Measurements from ENCODE around the gene DNAAF3. TPM values are rescaled to one million over a fixed set of nuclear protein-coding genes. Genes with fewer than 3 reads are reported as not detected.

Gene DNAAF3
- total RNA-seq, 4 donors from 2014 or later: 0.48 to 10.6 (median 3.1) TPM

GRCh38 chr19:55171440-55171839, 5.0 kb upstream of the DNAAF3 start:
- no peak for DNase-seq (ENCODE audit: low spot score in 2 of 2)
- no peaks in the 10 kb centered on the region for H3K36me3 ChIP-seq
- TF ChIP-seq EP300 (IDR thresholded peaks at IDR 0.05) (no peak), POLR2A (IDR thresholded peaks at IDR 0.05) (no peak), POLR2AphosphoS5 (IDR thresholded peaks at IDR 0.05) (no peak)
- TF ChIP-seq, protein P1, sequence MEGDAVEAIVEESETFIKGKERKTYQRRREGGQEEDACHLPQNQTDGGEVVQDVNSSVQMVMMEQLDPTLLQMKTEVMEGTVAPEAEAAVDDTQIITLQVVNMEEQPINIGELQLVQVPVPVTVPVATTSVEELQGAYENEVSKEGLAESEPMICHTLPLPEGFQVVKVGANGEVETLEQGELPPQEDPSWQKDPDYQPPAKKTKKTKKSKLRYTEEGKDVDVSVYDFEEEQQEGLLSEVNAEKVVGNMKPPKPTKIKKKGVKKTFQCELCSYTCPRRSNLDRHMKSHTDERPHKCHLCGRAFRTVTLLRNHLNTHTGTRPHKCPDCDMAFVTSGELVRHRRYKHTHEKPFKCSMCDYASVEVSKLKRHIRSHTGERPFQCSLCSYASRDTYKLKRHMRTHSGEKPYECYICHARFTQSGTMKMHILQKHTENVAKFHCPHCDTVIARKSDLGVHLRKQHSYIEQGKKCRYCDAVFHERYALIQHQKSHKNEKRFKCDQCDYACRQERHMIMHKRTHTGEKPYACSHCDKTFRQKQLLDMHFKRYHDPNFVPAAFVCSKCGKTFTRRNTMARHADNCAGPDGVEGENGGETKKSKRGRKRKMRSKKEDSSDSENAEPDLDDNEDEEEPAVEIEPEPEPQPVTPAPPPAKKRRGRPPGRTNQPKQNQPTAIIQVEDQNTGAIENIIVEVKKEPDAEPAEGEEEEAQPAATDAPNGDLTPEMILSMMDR (IDR thresholded peaks at IDR 0.05): no peak
- WGBS: 80% methylated on average over 5 of the region's 5 CpGs
- no peak overlapping the region for H3K27ac ChIP-seq
- peaks cover 23% of the 10 kb centered on the region for H3K4me1 ChIP-seq
- H3K27me3 ChIP-seq: peaks cover 96% of the 10 kb centered on the region
- H3K4me3 ChIP-seq: no peak overlapping the region
- no peaks in the 10 kb centered on the region for H3K9me3 ChIP-seq

GRCh38 chr19:55169136-55169535, 2.7 kb upstream of the DNAAF3 start:
- H3K27ac ChIP-seq: no peak overlapping the region
- H3K4me3 ChIP-seq: no peak overlapping the region
- H3K9me3 ChIP-seq: no peaks in the 10 kb centered on the region
- WGBS: 73% methylated on average over 4 of the region's 4 CpGs
- no peaks in the 10 kb centered on the region for H3K36me3 ChIP-seq
- TF ChIP-seq POLR2AphosphoS5 (IDR thresholded peaks at IDR 0.05) (no peak), EP300 (IDR thresholded peaks at IDR 0.05) (no peak), POLR2A (IDR thresholded peaks at IDR 0.05) (no peak)
- TF ChIP-seq, protein P1 (IDR thresholded peaks at IDR 0.05): no peak
- peaks cover 28% of the 10 kb centered on the region for H3K4me1 ChIP-seq
- no peak for DNase-seq (ENCODE audit: low spot score in 2 of 2)
- H3K27me3 ChIP-seq: peaks cover 90% of the 10 kb centered on the region

DNA sequence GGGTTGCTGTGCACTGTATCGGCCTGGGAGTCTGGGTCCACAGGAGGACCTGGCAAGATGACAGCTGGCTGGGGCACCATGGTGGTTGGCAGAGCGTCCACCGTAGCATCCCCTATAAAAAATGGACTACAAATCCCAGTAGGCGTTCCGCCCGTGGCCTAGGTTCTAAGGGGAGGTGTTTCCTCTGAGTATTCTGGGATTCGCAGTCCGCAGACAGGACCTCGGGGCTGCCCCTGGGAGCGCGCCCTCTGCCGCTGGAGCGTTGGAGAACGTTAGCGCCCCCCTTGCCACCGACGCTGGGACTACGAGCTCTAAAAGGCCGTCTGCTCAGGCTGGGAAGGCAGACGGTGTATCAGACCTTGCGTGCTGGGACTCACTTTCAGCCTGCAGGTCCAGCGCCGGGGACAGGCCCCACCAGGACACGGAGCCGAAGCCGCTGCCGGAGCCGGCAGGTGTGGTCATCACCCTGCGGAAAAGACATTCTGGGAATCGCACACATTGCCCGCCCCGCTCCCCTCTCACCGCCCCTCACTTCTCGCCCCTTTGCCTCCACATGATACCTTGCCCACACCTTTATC, 372 bp downstream of the DNAAF3 start:
- no peak for DNase-seq (ENCODE audit: low spot score in 2 of 2)
- TF ChIP-seq, protein P1 (IDR thresholded peaks at IDR 0.05): no peak
- TF ChIP-seq POLR2AphosphoS5 (IDR thresholded peaks at IDR 0.05) (no peak), POLR2A (IDR thresholded peaks at IDR 0.05) (no peak), EP300 (IDR thresholded peaks at IDR 0.05) (no peak)
- no peak overlapping the region for H3K27ac ChIP-seq
- H3K36me3 ChIP-seq: no peaks in the 10 kb centered on the region
- no peaks in the 10 kb centered on the region for H3K9me3 ChIP-seq
- peaks cover 14% of the 10 kb centered on the region for H3K4me1 ChIP-seq
- peak overlapping the region; percentile 53 for H3K4me3 ChIP-seq
- peaks cover 81% of the 10 kb centered on the region for H3K27me3 ChIP-seq
- 2% methylated on average over 7 of the region's 34 CpGs for WGBS

DNA sequence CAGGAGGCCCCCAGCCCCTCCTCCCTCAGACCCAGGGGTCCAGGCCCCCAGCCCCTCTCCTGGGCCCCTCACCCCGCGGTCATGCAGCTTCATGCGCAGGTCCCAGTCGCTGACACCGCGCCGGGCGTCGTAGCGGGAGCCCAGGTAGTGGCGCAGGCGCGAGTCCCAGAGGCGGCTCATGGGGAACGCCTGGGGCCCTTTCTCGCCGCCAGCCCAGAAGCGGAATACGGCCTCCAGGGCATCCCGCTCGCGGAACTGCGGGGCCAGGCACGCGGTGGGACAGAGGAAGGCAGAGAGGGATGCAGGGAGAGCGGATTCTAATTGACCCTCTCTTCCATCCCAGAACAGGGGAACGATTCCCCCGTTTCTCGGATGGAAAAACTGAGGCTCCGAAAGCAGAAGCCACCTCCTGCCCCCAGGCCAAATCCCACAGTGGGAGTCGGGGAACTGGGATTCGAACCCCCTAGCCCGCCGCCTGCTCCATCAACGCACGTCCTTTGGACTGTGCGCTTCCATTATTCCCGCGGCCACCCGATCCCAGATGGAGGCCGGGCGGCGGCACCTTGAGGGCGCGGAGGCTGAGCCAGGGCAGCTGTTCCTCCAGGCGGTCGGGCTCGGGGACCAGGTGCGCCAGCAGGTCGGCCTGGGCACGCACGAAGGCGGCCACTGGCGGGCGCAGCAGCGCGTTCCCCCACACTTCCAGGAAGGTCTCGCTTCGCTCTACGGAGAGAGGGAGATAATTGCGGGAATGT, 4.7 kb downstream of the DNAAF3 start:
- no peak for DNase-seq (ENCODE audit: low spot score in 2 of 2)
- H3K27ac ChIP-seq: no peak overlapping the region
- H3K36me3 ChIP-seq: no peaks in the 10 kb centered on the region
- WGBS: 40% methylated on average over 13 of the region's 61 CpGs
- H3K4me1 ChIP-seq: peaks cover 31% of the 10 kb centered on the region
- TF ChIP-seq POLR2A (IDR thresholded peaks at IDR 0.05) (no peak), EP300 (IDR thresholded peaks at IDR 0.05) (no peak), POLR2AphosphoS5 (IDR thresholded peaks at IDR 0.05) (no peak)
- TF ChIP-seq, protein P1 (IDR thresholded peaks at IDR 0.05): no peak
- H3K4me3 ChIP-seq: no peak overlapping the region
- no peaks in the 10 kb centered on the region for H3K9me3 ChIP-seq
- peaks cover 70% of the 10 kb centered on the region for H3K27me3 ChIP-seq

GRCh38 chr19:55160986-55161365, 5.4 kb downstream of the DNAAF3 start:
- H3K27me3 ChIP-seq: peaks cover 70% of the 10 kb centered on the region
- no peak overlapping the region for H3K27ac ChIP-seq
- no peak overlapping the region for H3K4me3 ChIP-seq
- no peaks in the 10 kb centered on the region for H3K9me3 ChIP-seq
- no peaks in the 10 kb centered on the region for H3K36me3 ChIP-seq
- DNase-seq (ENCODE audit: low spot score in 2 of 2): no peak
- peaks cover 35% of the 10 kb centered on the region for H3K4me1 ChIP-seq
- WGBS: 17% methylated on average over 10 of the region's 32 CpGs
- no peak for TF ChIP-seq EP300 (IDR thresholded peaks at IDR 0.05)

Measured in suprapubic skin (tissue), 4 donors.